A673 (cell line): ENCODE measurements around the gene ERMAP.

Experiments used
- EZH2 ChIP-seq: fragments of 200-600 bp; sonication (generic); IDR thresholded peaks from 2 replicates; pipeline ENCODE4 v1.6.1; 2017; ENCODE audit warnings: borderline replicate concordance, low read depth, mild to moderate bottlenecking, mixed read lengths, antibody characterized with exemption, low read length; ENCODE audit not compliant: poor library complexity, severe bottlenecking
- TF ChIP-seq, protein P1 (sequence below): fragments of 300-800, 200-600 bp; sonication (generic); conservative IDR thresholded peaks from 2 replicates; pipeline ENCODE4 v1.5.1; 2017; ENCODE audit warnings: low read depth, mild to moderate bottlenecking, antibody characterized with exemption, low read length, moderate library complexity, mixed read lengths

DNA sequence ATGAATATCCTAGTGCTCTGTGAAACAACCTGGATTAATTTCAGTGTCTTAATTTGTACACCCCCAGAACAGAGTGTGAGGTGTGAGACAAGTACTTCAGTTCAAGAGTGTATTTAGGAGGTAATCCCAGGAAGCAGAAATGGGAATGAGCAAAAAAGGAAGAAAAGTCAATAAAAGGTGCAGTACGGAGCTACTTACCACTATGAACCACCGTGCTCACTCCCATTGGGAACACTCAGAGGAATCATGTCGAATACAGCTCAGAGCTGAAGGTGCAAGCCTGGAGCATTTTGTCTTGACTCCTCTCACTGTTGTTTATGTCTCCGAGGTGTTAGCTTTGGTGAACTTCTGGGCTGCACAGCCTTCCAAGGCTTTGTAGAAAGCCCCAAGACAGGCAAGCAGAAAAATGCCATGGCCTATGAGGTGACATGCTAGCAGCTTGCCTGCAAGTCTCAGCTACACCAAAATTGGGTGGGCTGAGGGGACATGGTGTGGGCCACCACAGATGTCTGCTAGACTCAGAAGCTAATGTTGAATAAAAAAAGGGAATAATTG is 7.6 kb downstream of the ERMAP start:
- TF ChIP-seq, protein P1, sequence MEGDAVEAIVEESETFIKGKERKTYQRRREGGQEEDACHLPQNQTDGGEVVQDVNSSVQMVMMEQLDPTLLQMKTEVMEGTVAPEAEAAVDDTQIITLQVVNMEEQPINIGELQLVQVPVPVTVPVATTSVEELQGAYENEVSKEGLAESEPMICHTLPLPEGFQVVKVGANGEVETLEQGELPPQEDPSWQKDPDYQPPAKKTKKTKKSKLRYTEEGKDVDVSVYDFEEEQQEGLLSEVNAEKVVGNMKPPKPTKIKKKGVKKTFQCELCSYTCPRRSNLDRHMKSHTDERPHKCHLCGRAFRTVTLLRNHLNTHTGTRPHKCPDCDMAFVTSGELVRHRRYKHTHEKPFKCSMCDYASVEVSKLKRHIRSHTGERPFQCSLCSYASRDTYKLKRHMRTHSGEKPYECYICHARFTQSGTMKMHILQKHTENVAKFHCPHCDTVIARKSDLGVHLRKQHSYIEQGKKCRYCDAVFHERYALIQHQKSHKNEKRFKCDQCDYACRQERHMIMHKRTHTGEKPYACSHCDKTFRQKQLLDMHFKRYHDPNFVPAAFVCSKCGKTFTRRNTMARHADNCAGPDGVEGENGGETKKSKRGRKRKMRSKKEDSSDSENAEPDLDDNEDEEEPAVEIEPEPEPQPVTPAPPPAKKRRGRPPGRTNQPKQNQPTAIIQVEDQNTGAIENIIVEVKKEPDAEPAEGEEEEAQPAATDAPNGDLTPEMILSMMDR: no peak
- no peak for TF ChIP-seq EZH2
